ENCODE data around the gene CYP39A1. TPM values are rescaled to one million over a fixed set of nuclear protein-coding genes. Genes with fewer than 3 reads are reported as not detected.

The CYP39A1 gene
- total and polyA plus RNA-seq, 8 donors, result 1.8 to 11.6 (median 7.8) TPM; not detected in 1

DNA sequence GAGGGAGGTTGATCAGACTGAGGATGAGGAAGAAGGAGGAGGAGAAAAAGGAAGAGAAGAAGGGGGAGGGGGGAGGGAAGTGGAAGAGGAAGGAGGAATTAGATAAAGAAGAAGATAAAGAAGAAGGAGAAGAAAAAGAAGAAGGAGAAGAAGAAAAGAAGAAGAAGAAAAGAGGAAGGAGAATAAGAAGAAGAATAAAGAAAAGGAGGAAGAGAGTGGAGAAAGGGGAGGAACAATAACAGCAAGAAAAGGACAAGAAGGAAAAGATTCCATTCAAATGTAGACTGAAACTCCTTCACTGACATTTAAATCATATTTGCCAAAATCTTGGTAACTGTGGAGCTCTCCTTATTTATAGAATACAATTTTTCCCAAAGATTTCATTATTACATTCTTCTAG is 127.0 kb downstream of the CYP39A1 start:
- Histone ChIP-seq H3K9me3 (no peaks in the 10 kb centered on the region), H3K4me1 (peaks cover 0 to 9% (median 4%) of the 10 kb centered on the region in 4 donors), H3K27ac (no peak overlapping the region), H3K27me3 (no peaks in the 10 kb centered on the region), H3K4me3 (no peak overlapping the region), H3K36me3 (no peaks in the 10 kb centered on the region)
- intact Hi-C loops (cut with DNase I; ENCODE audit: low total_unique reads), result no loop called here
- no peak for DNase-seq
- TF ChIP-seq, protein P1, sequence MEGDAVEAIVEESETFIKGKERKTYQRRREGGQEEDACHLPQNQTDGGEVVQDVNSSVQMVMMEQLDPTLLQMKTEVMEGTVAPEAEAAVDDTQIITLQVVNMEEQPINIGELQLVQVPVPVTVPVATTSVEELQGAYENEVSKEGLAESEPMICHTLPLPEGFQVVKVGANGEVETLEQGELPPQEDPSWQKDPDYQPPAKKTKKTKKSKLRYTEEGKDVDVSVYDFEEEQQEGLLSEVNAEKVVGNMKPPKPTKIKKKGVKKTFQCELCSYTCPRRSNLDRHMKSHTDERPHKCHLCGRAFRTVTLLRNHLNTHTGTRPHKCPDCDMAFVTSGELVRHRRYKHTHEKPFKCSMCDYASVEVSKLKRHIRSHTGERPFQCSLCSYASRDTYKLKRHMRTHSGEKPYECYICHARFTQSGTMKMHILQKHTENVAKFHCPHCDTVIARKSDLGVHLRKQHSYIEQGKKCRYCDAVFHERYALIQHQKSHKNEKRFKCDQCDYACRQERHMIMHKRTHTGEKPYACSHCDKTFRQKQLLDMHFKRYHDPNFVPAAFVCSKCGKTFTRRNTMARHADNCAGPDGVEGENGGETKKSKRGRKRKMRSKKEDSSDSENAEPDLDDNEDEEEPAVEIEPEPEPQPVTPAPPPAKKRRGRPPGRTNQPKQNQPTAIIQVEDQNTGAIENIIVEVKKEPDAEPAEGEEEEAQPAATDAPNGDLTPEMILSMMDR (IDR thresholded peaks at IDR 0.05), result no peak
- no peak for TF ChIP-seq POLR2AphosphoS5 (IDR thresholded peaks at IDR 0.05)
- no peak for TF ChIP-seq POLR2A (IDR thresholded peaks at IDR 0.05)
- TF ChIP-seq EP300 (IDR thresholded peaks at IDR 0.05), result no peak

DNA sequence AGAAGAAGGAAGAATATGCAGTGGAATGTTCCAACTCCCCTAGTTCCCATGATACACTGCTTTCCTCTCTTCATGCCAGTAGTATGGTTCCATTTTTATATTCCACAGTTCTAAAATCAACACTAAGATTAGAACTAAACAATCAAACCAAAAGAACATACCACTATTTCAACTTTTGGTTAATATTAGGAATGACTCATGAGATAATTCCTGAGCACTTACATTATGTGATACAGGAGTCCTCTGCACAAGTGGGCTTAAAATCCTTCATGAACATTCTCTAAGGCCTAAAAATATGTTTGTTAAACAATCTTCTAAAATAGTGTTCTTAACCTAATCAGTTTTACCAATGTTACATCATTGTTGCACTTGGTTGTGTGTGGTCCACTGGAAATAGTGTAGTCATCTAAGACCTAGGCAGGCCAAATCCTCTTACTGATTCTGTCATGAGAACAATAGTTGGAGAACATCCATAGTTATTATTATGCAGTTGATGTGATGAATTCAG is 131.1 kb downstream of the CYP39A1 start:
- H3K27ac ChIP-seq, result peak overlapping the region in 3 of 5 donors; percentile 35 to 65 (median 52)
- H3K9me3 ChIP-seq, result no peaks in the 10 kb centered on the region
- intact Hi-C loops (cut with DNase I; ENCODE audit: low total_unique reads), result no loop called here
- H3K4me1 ChIP-seq, result peaks cover 0 to 27% (median 10%) of the 10 kb centered on the region in 4 donors
- H3K27me3 ChIP-seq, result no peaks in the 10 kb centered on the region
- no peak overlapping the region for H3K4me3 ChIP-seq
- no peaks in the 10 kb centered on the region for H3K36me3 ChIP-seq
- no peak for DNase-seq
- peak in 1 of 3 donors; percentile 16 for TF ChIP-seq POLR2AphosphoS5 (IDR thresholded peaks at IDR 0.05)
- TF ChIP-seq, protein P1 (IDR thresholded peaks at IDR 0.05), result no peak

DNA sequence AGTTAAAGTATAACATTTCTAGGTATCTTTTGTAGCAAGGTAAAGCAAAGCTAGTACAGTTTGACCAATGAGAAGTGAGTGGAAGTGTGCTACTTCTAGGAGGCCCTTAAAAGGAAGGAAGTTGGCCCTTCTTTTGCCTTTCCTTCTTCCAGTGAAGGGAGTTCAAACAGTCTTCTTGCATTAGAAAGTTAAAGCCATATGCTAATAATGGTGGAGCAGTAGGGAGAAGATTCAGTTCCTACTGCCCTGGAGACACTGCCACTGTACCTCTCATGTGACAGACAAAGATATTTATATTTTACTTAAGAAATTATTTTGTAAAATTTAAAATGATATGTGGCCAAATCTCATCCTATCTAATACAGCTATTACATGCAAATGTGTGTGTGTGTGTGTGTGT is 135.4 kb downstream of the CYP39A1 start:
- intact Hi-C loops (cut with DNase I; ENCODE audit: low total_unique reads), result no loop called here

DNA sequence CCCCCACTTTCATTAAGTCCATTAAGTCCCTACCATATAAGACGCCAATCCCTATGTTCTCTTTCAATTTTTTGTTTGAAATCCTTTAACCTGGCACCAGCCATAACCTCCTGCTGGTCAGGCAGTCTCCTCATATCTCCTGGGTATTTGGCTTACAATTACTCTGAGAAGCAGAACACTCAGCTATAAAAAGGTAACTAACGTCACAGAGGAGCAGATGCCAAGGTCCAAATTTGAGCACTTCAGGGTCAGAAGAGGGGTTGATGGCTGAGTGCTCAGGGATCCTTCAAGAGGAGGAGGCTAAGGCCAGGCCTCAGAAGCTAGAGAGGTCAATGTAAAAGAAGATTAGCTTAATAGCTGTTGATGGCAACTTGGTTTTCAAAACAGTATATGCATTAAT is 139.1 kb downstream of the CYP39A1 start:
- intact Hi-C loops (cut with DNase I; ENCODE audit: low total_unique reads), result no loop called here

More for the DNA sequence above, 135.4 kb downstream of the CYP39A1 start:
- DNase-seq, result no peak
- Histone ChIP-seq H3K4me1 (peaks cover 0 to 27% (median 10%) of the 10 kb centered on the region in 4 donors), H3K9me3 (no peaks in the 10 kb centered on the region), H3K27ac (no peak overlapping the region), H3K4me3 (no peak overlapping the region), H3K27me3 (no peaks in the 10 kb centered on the region), H3K36me3 (no peaks in the 10 kb centered on the region)
- TF ChIP-seq POLR2AphosphoS5 (IDR thresholded peaks at IDR 0.05), result no peak
- no peak for TF ChIP-seq EP300 (IDR thresholded peaks at IDR 0.05)
- no peak for TF ChIP-seq POLR2A (IDR thresholded peaks at IDR 0.05)
- TF ChIP-seq, protein P1 (IDR thresholded peaks at IDR 0.05), result no peak

More for the DNA sequence above, 139.1 kb downstream of the CYP39A1 start:
- Histone ChIP-seq H3K4me1 (peaks cover 0 to 43% (median 31%) of the 10 kb centered on the region in 4 donors), H3K36me3 (no peaks in the 10 kb centered on the region), H3K4me3 (no peak overlapping the region), H3K27me3 (no peaks in the 10 kb centered on the region), H3K9me3 (no peaks in the 10 kb centered on the region), H3K27ac (peak overlapping the region in 1 of 5 donors; percentile 21)
- DNase-seq, result no peak
- no peak for TF ChIP-seq POLR2AphosphoS5 (IDR thresholded peaks at IDR 0.05)
- TF ChIP-seq, protein P1 (IDR thresholded peaks at IDR 0.05), result no peak
- no peak for TF ChIP-seq EP300 (IDR thresholded peaks at IDR 0.05)
- TF ChIP-seq POLR2A (IDR thresholded peaks at IDR 0.05), result no peak
- 62 to 87% (median 76%) methylated on average over 2 of the region's 2 CpGs for WGBS, 5 donors

All from stomach (tissue), 9 donors.